CD14-positive monocyte (primary cell): Measurements from ENCODE around the gene NXNL1. TPM values are rescaled to one million over a fixed set of nuclear protein-coding genes. Genes with fewer than 3 reads are reported as not detected.

Experiments
- DNase-seq, 3 donors: peaks; one replicate each; pipeline ENCODE4 v3.0.0-alpha.2; 2011 to 2022
- H2AFZ ChIP-seq: 2 replicates; pipeline ENCODE4 v1.6.0; 2012; ENCODE audit warnings: mild to moderate bottlenecking, low read depth, low read length, inconsistent platforms; ENCODE audit not compliant: insufficient read depth, poor library complexity, severe bottlenecking
- H3K27ac ChIP-seq, 2 donors: 1 replicate in 1 of 2; 2 replicates in 1 of 2; pipeline ENCODE4 v1.5.1; 2012 to 2013; ENCODE audit warnings: low read length in 2 of 2, control low read depth in 1 of 2, inconsistent platforms in 1 of 2, low read depth in 1 of 2, mild to moderate bottlenecking in 1 of 2
- H3K27me3 ChIP-seq, 2 donors: one replicate each; pipeline versions ENCODE4 v1.6.0 to v1.6.1; 2011 to 2013; ENCODE audit warnings: low read length in 2 of 2; ENCODE audit not compliant: control insufficient read depth in 2 of 2, insufficient read depth in 2 of 2
- H3K36me3 ChIP-seq, 2 donors: replicated peaks in 1 of 2; 1 replicate in 1 of 2; 2 replicates in 1 of 2; pipeline versions ENCODE4 v1.5.1 to v1.6.1; 2012 to 2013; ENCODE audit warnings: low read length in 2 of 2, control low read depth in 1 of 2, inconsistent platforms in 1 of 2, mild to moderate bottlenecking in 1 of 2; ENCODE audit not compliant: insufficient read depth in 2 of 2, control insufficient read depth in 1 of 2
- H3K4me1 ChIP-seq, 2 donors: 1 replicate in 1 of 2; 2 replicates in 1 of 2; pipeline versions ENCODE4 v1.5.1 to v1.6.1; 2012 to 2013; ENCODE audit warnings: low read length in 2 of 2, control low read depth in 1 of 2, inconsistent platforms in 1 of 2, mild to moderate bottlenecking in 1 of 2, moderate library complexity in 1 of 2; ENCODE audit not compliant: insufficient read depth in 2 of 2, control insufficient read depth in 1 of 2
- H3K4me2 ChIP-seq: replicated peaks from 2 replicates; pipeline ENCODE3; 2012; ENCODE audit warnings: low read length, moderate library complexity, mild to moderate bottlenecking; ENCODE audit not compliant: poor library complexity, severe bottlenecking; ENCODE audit errors: extremely low read depth
- H3K4me3 ChIP-seq, 3 experiments: fragments of 200-600 bp in 1 of 3; sonication (generic) in 1 of 3; replicated peaks in 1 of 3; 1 replicate in 2 of 3; 2 replicates in 1 of 3; pipeline ENCODE4 v1.5.1; 2011 to 2013; ENCODE audit warnings: low read length in 3 of 3, mild to moderate bottlenecking in 3 of 3, control low read depth in 2 of 3, low read depth in 2 of 3, inconsistent platforms in 1 of 3, moderate library complexity in 1 of 3
- H3K79me2 ChIP-seq: 2 replicates; pipeline ENCODE4 v1.6.0; 2012; ENCODE audit warnings: mild to moderate bottlenecking, control low read depth, inconsistent platforms, low read length, moderate library complexity; ENCODE audit not compliant: insufficient read depth
- H3K9ac ChIP-seq: 2 replicates; pipeline ENCODE4 v1.6.0; 2017; ENCODE audit warnings: low read length, mild to moderate bottlenecking; ENCODE audit not compliant: insufficient read depth, poor library complexity, severe bottlenecking
- H3K9me3 ChIP-seq, 2 donors: replicated peaks in 1 of 2; 1 replicate in 1 of 2; 2 replicates in 1 of 2; pipeline versions ENCODE4 v1.5.1 to v1.6.1; 2012 to 2013; ENCODE audit warnings: low read length in 2 of 2, control low read depth in 1 of 2; ENCODE audit not compliant: control insufficient read depth in 1 of 2, insufficient read depth in 1 of 2
- H4K20me1 ChIP-seq: 2 replicates; pipeline ENCODE4 v1.6.0; 2012; ENCODE audit warnings: mild to moderate bottlenecking, low read length, control low read depth, moderate library complexity; ENCODE audit not compliant: insufficient read depth
- H3K27ac Mint-ChIP-seq, 7 donors: one replicate each; pipeline ENCODE4 v1.8.0; 2020; ENCODE audit warnings: mild to moderate bottlenecking in 7 of 7, mixed read lengths in 7 of 7, moderate library complexity in 6 of 7, inconsistent platforms in 2 of 7
- H3K27me3 Mint-ChIP-seq, 3 donors: one replicate each; pipeline ENCODE4 v1.8.0; 2021 to 2022; ENCODE audit warnings: low read depth in 3 of 3, mild to moderate bottlenecking in 3 of 3, mixed read lengths in 3 of 3, moderate library complexity in 3 of 3, inconsistent platforms in 1 of 3
- H3K36me3 Mint-ChIP-seq, 2 donors: one replicate each; pipeline ENCODE4 v1.8.0; 2020; ENCODE audit warnings: mixed read lengths in 2 of 2, inconsistent platforms in 1 of 2, mild to moderate bottlenecking in 1 of 2
- H3K4me1 Mint-ChIP-seq: one replicate; pipeline ENCODE4 v1.8.0; 2020; ENCODE audit warnings: mild to moderate bottlenecking, mixed read lengths
- H3K4me3 Mint-ChIP-seq, 2 donors: one replicate each; pipeline ENCODE4 v1.8.0; 2020; ENCODE audit warnings: mild to moderate bottlenecking in 2 of 2, mixed read lengths in 2 of 2, moderate library complexity in 1 of 2
- H3K9me3 Mint-ChIP-seq, 7 donors: one replicate each; pipeline ENCODE4 v1.8.0; 2020 to 2022; ENCODE audit warnings: mixed read lengths in 7 of 7, mild to moderate bottlenecking in 6 of 7, moderate library complexity in 6 of 7, inconsistent platforms in 2 of 7
- WGBS: methylation state at CpG from one replicate; pipeline ENCODE4 v1.1.5; 2013; ENCODE audit warnings: missing lambda C conversion rate; ENCODE audit not compliant: insufficient coverage; 5-methylcytosine and 5-hydroxymethylcytosine counted together
- intact Hi-C, 2 donors: fragments of 100-400 bp; cut with micrococcal nuclease; formaldehyde crosslinking; loops; one replicate each; pipeline versions ENCODE4 v1.15.0 to v1.15.1; 2023
- polyA plus RNA-seq, 3 donors: library from polyadenylated mRNA; depleted of rRNA in 1 of 3; unstranded in 2 of 3; stranded (reverse) in 1 of 3; fragments of 300-500 nt in 2 of 3; fragments of >200 nt in 1 of 3; fragmentation: Illumina TruSeq in 2 of 3; gene quantifications; 1 replicate in 2 of 3; 2 replicates in 1 of 3; pipeline ENCODE4 v1.2.3, GENCODE V29; 2012 to 2021
- TF ChIP-seq, protein P1 (sequence below): fragments of 200-600 bp; IDR thresholded peaks from one replicate; pipeline ENCODE4 v1.8.0; 2022; ENCODE audit warnings: antibody characterized with exemption, mild to moderate bottlenecking

The NXNL1 gene
- polyA plus RNA-seq, 3 donors = not detected

GRCh38 chr19:17429641-17430113, 31.0 kb downstream of the NXNL1 start:
- no peak overlapping the region for H2AFZ ChIP-seq
- Mint-ChIP-seq H3K9me3 (peaks cover 0 to 4% (median 0%) of the 10 kb centered on the region in 7 donors), H3K36me3 (peaks cover 0 to 3% of the 10 kb centered on the region in 2 donors), H3K27ac (peak overlapping the region in 2 of 7 donors; percentile 36 to 65), H3K4me1 (peaks cover 11% of the 10 kb centered on the region), H3K4me3 (no peak overlapping the region), H3K27me3 (peaks cover 0 to 4% (median 0%) of the 10 kb centered on the region in 3 donors)
- no peaks in the 10 kb centered on the region for H4K20me1 ChIP-seq
- no peaks in the 10 kb centered on the region for H3K27me3 ChIP-seq
- 92% methylated on average over 14 of the region's 17 CpGs for WGBS
- H3K27ac ChIP-seq = no peak overlapping the region
- intact Hi-C loops = no loop called here
- H3K9me3 ChIP-seq = no peaks in the 10 kb centered on the region
- no peaks in the 10 kb centered on the region for H3K79me2 ChIP-seq
- H3K4me2 ChIP-seq = no peak overlapping the region
- no peaks in the 10 kb centered on the region for H3K36me3 ChIP-seq
- peaks cover 0 to 16% of the 10 kb centered on the region in 2 donors for H3K4me1 ChIP-seq
- DNase-seq = no peak
- TF ChIP-seq, protein P1, sequence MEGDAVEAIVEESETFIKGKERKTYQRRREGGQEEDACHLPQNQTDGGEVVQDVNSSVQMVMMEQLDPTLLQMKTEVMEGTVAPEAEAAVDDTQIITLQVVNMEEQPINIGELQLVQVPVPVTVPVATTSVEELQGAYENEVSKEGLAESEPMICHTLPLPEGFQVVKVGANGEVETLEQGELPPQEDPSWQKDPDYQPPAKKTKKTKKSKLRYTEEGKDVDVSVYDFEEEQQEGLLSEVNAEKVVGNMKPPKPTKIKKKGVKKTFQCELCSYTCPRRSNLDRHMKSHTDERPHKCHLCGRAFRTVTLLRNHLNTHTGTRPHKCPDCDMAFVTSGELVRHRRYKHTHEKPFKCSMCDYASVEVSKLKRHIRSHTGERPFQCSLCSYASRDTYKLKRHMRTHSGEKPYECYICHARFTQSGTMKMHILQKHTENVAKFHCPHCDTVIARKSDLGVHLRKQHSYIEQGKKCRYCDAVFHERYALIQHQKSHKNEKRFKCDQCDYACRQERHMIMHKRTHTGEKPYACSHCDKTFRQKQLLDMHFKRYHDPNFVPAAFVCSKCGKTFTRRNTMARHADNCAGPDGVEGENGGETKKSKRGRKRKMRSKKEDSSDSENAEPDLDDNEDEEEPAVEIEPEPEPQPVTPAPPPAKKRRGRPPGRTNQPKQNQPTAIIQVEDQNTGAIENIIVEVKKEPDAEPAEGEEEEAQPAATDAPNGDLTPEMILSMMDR = no peak
- no peak overlapping the region for H3K4me3 ChIP-seq
- H3K9ac ChIP-seq = no peak overlapping the region

GRCh38 chr19:17424743-17425365, 35.9 kb downstream of the NXNL1 start:
- H3K27me3 ChIP-seq = no peaks in the 10 kb centered on the region
- Mint-ChIP-seq H3K4me3 (no peak overlapping the region), H3K4me1 (peaks cover 15% of the 10 kb centered on the region), H3K9me3 (peaks cover 0 to 2% (median 0%) of the 10 kb centered on the region in 7 donors), H3K27me3 (peaks cover 0 to 4% (median 0%) of the 10 kb centered on the region in 3 donors), H3K36me3 (peaks cover 16 to 29% of the 10 kb centered on the region in 2 donors), H3K27ac (no peak overlapping the region)
- peaks cover 8 to 19% of the 10 kb centered on the region in 2 donors for H3K4me1 ChIP-seq
- no peak for DNase-seq
- H3K9me3 ChIP-seq = no peaks in the 10 kb centered on the region
- H3K36me3 ChIP-seq = peaks cover 8 to 22% of the 10 kb centered on the region in 2 donors
- no peak overlapping the region for H3K4me3 ChIP-seq
- no peak overlapping the region for H2AFZ ChIP-seq
- TF ChIP-seq, protein P1 = peak; percentile 23
- no peak overlapping the region for H3K27ac ChIP-seq
- H3K9ac ChIP-seq = no peak overlapping the region
- H4K20me1 ChIP-seq = no peaks in the 10 kb centered on the region
- H3K79me2 ChIP-seq = no peaks in the 10 kb centered on the region
- intact Hi-C loops = no loop called here
- H3K4me2 ChIP-seq = no peak overlapping the region
- 12% methylated on average over 17 of the region's 27 CpGs for WGBS
